Measurements from ENCODE around the gene MGAM2. TPM values are rescaled to one million over a fixed set of nuclear protein-coding genes. Genes with fewer than 3 reads are reported as not detected.

MGAM2 gene
- total and polyA plus RNA-seq, 2 experiments from 2014 or later, result 0.07 TPM; not detected in 1

DNA sequence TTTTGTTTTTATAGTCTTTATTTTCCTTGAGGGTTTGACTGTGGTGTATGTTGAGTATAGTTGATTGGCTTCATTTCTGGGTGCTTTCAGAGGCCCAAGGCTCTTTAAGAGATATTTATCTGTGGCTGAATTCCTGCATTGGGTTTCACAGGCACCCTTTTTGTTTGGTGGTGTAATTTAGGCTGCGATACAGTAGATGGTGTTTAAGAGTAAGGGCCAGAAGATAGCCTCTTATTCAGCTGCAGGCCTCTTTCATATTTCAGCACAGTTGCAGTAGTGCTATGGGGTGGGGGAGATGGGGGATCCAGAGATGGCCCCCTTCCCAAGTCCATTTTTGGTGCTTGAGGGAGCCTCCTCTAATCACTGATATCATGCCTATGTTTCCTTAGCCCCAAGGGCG lies 69.7 kb downstream of the MGAM2 start:
- Histone ChIP-seq H3K79me2 (replicated peaks; ENCODE audit: insufficient read depth) (no peaks in the 10 kb centered on the region), H3K4me3 (no peak overlapping the region), H3K36me3 (ENCODE audit: insufficient read depth) (no peaks in the 10 kb centered on the region), H3K27ac (ENCODE audit: low read depth) (no peak overlapping the region), H4K20me1 (replicated peaks; ENCODE audit: insufficient read depth) (no peaks in the 10 kb centered on the region), H3F3A (replicated peaks; ENCODE audit: low read depth) (no peaks in the 10 kb centered on the region), H3K27me3 (ENCODE audit: insufficient read depth) (no peaks in the 10 kb centered on the region), H3K4me2 (no peak overlapping the region), H2AFZ (peak overlapping the region; percentile 54; the same call in 1 of the 2 replicates), H3K4me1 (ENCODE audit: insufficient read depth) (no peaks in the 10 kb centered on the region), H3K9me2 (ENCODE audit: insufficient read depth) (no peaks in the 10 kb centered on the region)
- no peak overlapping the region for H3K4me3 Mint-ChIP-seq
- H3K27me3 Mint-ChIP-seq (ENCODE audit: insufficient read depth, low read depth, poor library complexity), result peaks cover 2% of the 10 kb centered on the region
- DNase-seq (ENCODE audit: low spot score) (peak; percentile 35), ATAC-seq (peak; percentile 69)
- no peaks in the 10 kb centered on the region for H3K9me3 Mint-ChIP-seq
- TF ChIP-seq ZNF462 (CRISPR knock-in tag; IDR thresholded peaks at IDR 0.05) (no peak), CTCF (conservative IDR thresholded peaks at IDR 0.05; ENCODE audit: low read depth in 2 of 2) (peak in 1 of 2 experiments; percentile 21; a peak in 1 of 4 replicates)
- H3K4me1 Mint-ChIP-seq, result no peaks in the 10 kb centered on the region
- H3K27ac Mint-ChIP-seq, result no peak overlapping the region
- no peaks in the 10 kb centered on the region for H3K36me3 Mint-ChIP-seq (ENCODE audit: low read depth)

DNA sequence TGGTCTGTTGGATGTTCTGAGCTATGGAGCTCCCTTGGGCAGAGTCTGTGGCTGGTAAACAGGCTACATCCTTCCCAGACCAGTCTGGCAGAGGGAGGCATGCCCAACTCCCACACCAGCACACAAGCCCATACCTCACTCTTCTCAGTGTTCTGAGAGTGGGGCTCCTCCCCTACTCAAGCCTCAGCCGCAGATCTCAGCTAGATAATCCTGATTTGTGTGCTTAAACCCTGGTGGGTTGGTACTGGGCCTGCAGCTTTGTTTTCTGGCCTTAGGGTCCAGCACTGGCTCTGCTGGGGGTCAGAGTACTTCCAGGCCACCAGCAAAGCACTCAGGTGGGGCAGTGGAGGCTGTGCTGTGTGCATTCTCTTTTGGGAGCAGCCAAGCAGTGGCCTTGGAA lies 70.4 kb downstream of the MGAM2 start:
- no peak overlapping the region for H2AFZ ChIP-seq
- DNase-seq (ENCODE audit: low spot score), result no peak
- TF ChIP-seq EZH2phosphoT487 (IDR thresholded peaks at IDR 0.05; ENCODE audit: unreplicated experiment) (no peak), ZNF114 (CRISPR knock-in tag; IDR thresholded peaks at IDR 0.05) (no peak), CTCF (conservative IDR thresholded peaks at IDR 0.05; ENCODE audit: low read depth in 2 of 2) (no peak), REST (IDR thresholded peaks at IDR 0.05; ENCODE audit: unreplicated experiment) (no peak)
- TF ChIP-seq, protein P1, sequence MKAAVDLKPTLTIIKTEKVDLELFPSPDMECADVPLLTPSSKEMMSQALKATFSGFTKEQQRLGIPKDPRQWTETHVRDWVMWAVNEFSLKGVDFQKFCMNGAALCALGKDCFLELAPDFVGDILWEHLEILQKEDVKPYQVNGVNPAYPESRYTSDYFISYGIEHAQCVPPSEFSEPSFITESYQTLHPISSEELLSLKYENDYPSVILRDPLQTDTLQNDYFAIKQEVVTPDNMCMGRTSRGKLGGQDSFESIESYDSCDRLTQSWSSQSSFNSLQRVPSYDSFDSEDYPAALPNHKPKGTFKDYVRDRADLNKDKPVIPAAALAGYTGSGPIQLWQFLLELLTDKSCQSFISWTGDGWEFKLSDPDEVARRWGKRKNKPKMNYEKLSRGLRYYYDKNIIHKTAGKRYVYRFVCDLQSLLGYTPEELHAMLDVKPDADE (IDR thresholded peaks at IDR 0.05), result no peak

More for the DNA sequence above, 70.4 kb downstream of the MGAM2 start:
- no peak for ATAC-seq
- Histone ChIP-seq H3K9me2 (ENCODE audit: insufficient read depth) (no peaks in the 10 kb centered on the region), H3K27me3 (ENCODE audit: insufficient read depth) (no peaks in the 10 kb centered on the region), H3K4me2 (no peak overlapping the region), H3K36me3 (ENCODE audit: insufficient read depth) (no peaks in the 10 kb centered on the region), H3F3A (replicated peaks; ENCODE audit: low read depth) (no peaks in the 10 kb centered on the region), H4K20me1 (replicated peaks; ENCODE audit: insufficient read depth) (no peaks in the 10 kb centered on the region), H3K27ac (ENCODE audit: low read depth) (no peak overlapping the region), H3K4me3 (no peak overlapping the region), H3K79me2 (replicated peaks; ENCODE audit: insufficient read depth) (no peaks in the 10 kb centered on the region), H3K4me1 (ENCODE audit: insufficient read depth) (no peaks in the 10 kb centered on the region)
- H3K27ac Mint-ChIP-seq, result no peak overlapping the region
- H3K9me3 Mint-ChIP-seq, result no peaks in the 10 kb centered on the region
- H3K4me1 Mint-ChIP-seq, result no peaks in the 10 kb centered on the region
- no peaks in the 10 kb centered on the region for H3K36me3 Mint-ChIP-seq (ENCODE audit: low read depth)
- peaks cover 2% of the 10 kb centered on the region for H3K27me3 Mint-ChIP-seq (ENCODE audit: insufficient read depth, low read depth, poor library complexity)
- H3K4me3 Mint-ChIP-seq, result no peak overlapping the region
